OCI-LY1 (cell line): ENCODE data around the gene ENTPD7.

Source experiments
- H2AFZ ChIP-seq: fragments of 200-600 bp; sonication (generic), shearing (Covaris generic); 2 replicates; pipeline ENCODE4 v1.6.0; 2014; ENCODE audit warnings: antibody characterized with exemption, mild to moderate bottlenecking, low read length
- H3F3A ChIP-seq: fragments of 200-600 bp; sonication (generic), shearing (Covaris generic); 2 replicates; pipeline ENCODE4 v1.6.0; 2014; ENCODE audit warnings: mild to moderate bottlenecking, antibody characterized with exemption, low read length, moderate library complexity; ENCODE audit not compliant: insufficient read depth
- H3K27ac ChIP-seq: fragments of 200-600 bp; sonication (generic); 2 replicates; pipeline ENCODE4 v1.5.1; 2014; ENCODE audit warnings: low read length, mixed run types, mild to moderate bottlenecking, low read depth; ENCODE audit not compliant: poor library complexity, severe bottlenecking
- H3K27me3 ChIP-seq: fragments of 200-600 bp; sonication (generic); 2 replicates; pipeline ENCODE4 v1.6.0; 2014; ENCODE audit warnings: antibody characterized with exemption, mild to moderate bottlenecking, low read length, moderate library complexity; ENCODE audit not compliant: insufficient read depth
- H3K36me3 ChIP-seq: fragments of 200-600 bp; sonication (generic); 2 replicates; pipeline ENCODE4 v1.6.1; 2014; ENCODE audit warnings: mild to moderate bottlenecking, antibody characterized with exemption, low read length, moderate library complexity, mixed read lengths; ENCODE audit not compliant: insufficient read depth
- H3K4me1 ChIP-seq: fragments of 200-600 bp; sonication (generic); 2 replicates; pipeline ENCODE4 v1.5.1; 2014; ENCODE audit warnings: mild to moderate bottlenecking, low read length, moderate library complexity; ENCODE audit not compliant: insufficient read depth, severe bottlenecking
- H3K4me2 ChIP-seq: fragments of 200-600 bp; sonication (generic), shearing (Covaris generic); 2 replicates; pipeline ENCODE4 v1.6.1; 2014; ENCODE audit warnings: low read length
- H3K4me3 ChIP-seq: fragments of 200-600 bp; sonication (generic); 2 replicates; pipeline ENCODE4 v1.5.1; 2014; ENCODE audit warnings: low read length, low read depth, mild to moderate bottlenecking, mixed read lengths; ENCODE audit not compliant: poor library complexity, severe bottlenecking
- H3K79me2 ChIP-seq: fragments of 200-600 bp; shearing (Covaris generic); 2 replicates; pipeline ENCODE4 v1.6.1; 2016; ENCODE audit warnings: mixed run types, low read length, mixed read lengths; ENCODE audit not compliant: insufficient read depth
- H3K9ac ChIP-seq: fragments of 200-600 bp; sonication (generic), shearing (Covaris generic); 2 replicates; pipeline ENCODE4 v1.6.1; 2014; ENCODE audit warnings: mild to moderate bottlenecking, low read length, mixed read lengths
- H3K9me2 ChIP-seq: fragments of 200-600 bp; sonication (generic), shearing (Covaris generic); 2 replicates; pipeline ENCODE4 v1.6.1; 2014; ENCODE audit warnings: low read depth, mild to moderate bottlenecking, low read length, mixed read lengths
- H3K9me3 ChIP-seq: fragments of 200-600 bp; shearing (Covaris generic); 2 replicates; pipeline ENCODE4 v1.6.1; 2014; ENCODE audit warnings: low read length, mixed read lengths
- H4K20me1 ChIP-seq: fragments of 200-600 bp; sonication (generic), shearing (Covaris generic); 2 replicates; pipeline ENCODE4 v1.6.0; 2016; ENCODE audit warnings: mild to moderate bottlenecking, low read length; ENCODE audit not compliant: insufficient read depth
- CTCF ChIP-seq: fragments of 200-600 bp; sonication (generic), shearing (Covaris generic); IDR thresholded peaks from 2 replicates; pipeline ENCODE4 v1.5.1; 2017; ENCODE audit warnings: mild to moderate bottlenecking, antibody characterized with exemption, low read length, moderate library complexity, mixed read lengths
- EZH2 ChIP-seq: fragments of 200-600 bp; sonication (generic), shearing (Covaris generic); IDR thresholded peaks from 2 replicates; pipeline ENCODE4 v1.8.0; 2017; ENCODE audit warnings: borderline replicate concordance, mixed run types, mild to moderate bottlenecking, antibody characterized with exemption, low read length, moderate library complexity, mixed read lengths

Gene ENTPD7

GRCh38 chr10:99672884-99673283 is 13.6 kb downstream of the ENTPD7 start:
- H3K79me2 ChIP-seq: no peaks in the 10 kb centered on the region
- H2AFZ ChIP-seq: no peak overlapping the region
- H3K9ac ChIP-seq: no peak overlapping the region
- TF ChIP-seq CTCF (no peak), EZH2 (no peak)
- H3K4me1 ChIP-seq: no peaks in the 10 kb centered on the region
- no peak overlapping the region for H3K27ac ChIP-seq
- no peak overlapping the region for H3K4me3 ChIP-seq
- H3K9me3 ChIP-seq: no peaks in the 10 kb centered on the region
- H3K36me3 ChIP-seq: no peaks in the 10 kb centered on the region
- no peaks in the 10 kb centered on the region for H3K27me3 ChIP-seq
- H3K9me2 ChIP-seq: no peaks in the 10 kb centered on the region
- H4K20me1 ChIP-seq: no peaks in the 10 kb centered on the region
- H3F3A ChIP-seq: no peaks in the 10 kb centered on the region
- no peak overlapping the region for H3K4me2 ChIP-seq

- Histone ChIP-seq H3K79me2 (no peaks in the 10 kb centered on the region), H3K9ac (no peak overlapping the region), H3K4me1 (no peaks in the 10 kb centered on the region), H3K9me3 (no peaks in the 10 kb centered on the region), H3K4me3 (no peak overlapping the region), H3K27ac (no peak overlapping the region), H4K20me1 (no peaks in the 10 kb centered on the region), H3K27me3 (no peaks in the 10 kb centered on the region), H3F3A (no peaks in the 10 kb centered on the region), H3K9me2 (no peaks in the 10 kb centered on the region), H2AFZ (no peak overlapping the region), H3K4me2 (no peak overlapping the region), H3K36me3 (no peaks in the 10 kb centered on the region)
- TF ChIP-seq EZH2: no peak
- no peak for TF ChIP-seq CTCF
These were observed 14.2 kb downstream of the ENTPD7 start for GRCh38 chr10:99673492-99673891.

- no peaks in the 10 kb centered on the region for H3K36me3 ChIP-seq
- no peak overlapping the region for H3K4me3 ChIP-seq
- H3K79me2 ChIP-seq: no peaks in the 10 kb centered on the region
- TF ChIP-seq EZH2 (no peak), CTCF (no peak)
- H4K20me1 ChIP-seq: no peaks in the 10 kb centered on the region
- no peak overlapping the region for H3K4me2 ChIP-seq
- H3F3A ChIP-seq: no peaks in the 10 kb centered on the region
- no peak overlapping the region for H3K27ac ChIP-seq
- no peak overlapping the region for H3K9ac ChIP-seq
- H3K4me1 ChIP-seq: no peaks in the 10 kb centered on the region
- no peak overlapping the region for H2AFZ ChIP-seq
- H3K9me3 ChIP-seq: no peaks in the 10 kb centered on the region
- H3K27me3 ChIP-seq: no peaks in the 10 kb centered on the region
- H3K9me2 ChIP-seq: no peaks in the 10 kb centered on the region
These were observed 15.5 kb downstream of the ENTPD7 start for GRCh38 chr10:99674762-99675161.
